Astrocyte (in vitro differentiated cells and primary cell): Measurements from ENCODE around the gene ATRAID.

ENCODE experiments used
- EZH2 ChIP-seq: IDR thresholded peaks from 2 replicates; pipeline ENCODE4 v1.6.1; 2012; ENCODE audit warnings: mild to moderate bottlenecking, low read length, inconsistent platforms; ENCODE audit not compliant: insufficient read depth
- TF ChIP-seq, protein P1 (sequence below): IDR thresholded peaks from 2 replicates; pipeline ENCODE4 v1.5.1; 2011; ENCODE audit warnings: low read depth, mild to moderate bottlenecking, inconsistent platforms, low read length, moderate library complexity; ENCODE audit not compliant: insufficient read depth

DNA sequence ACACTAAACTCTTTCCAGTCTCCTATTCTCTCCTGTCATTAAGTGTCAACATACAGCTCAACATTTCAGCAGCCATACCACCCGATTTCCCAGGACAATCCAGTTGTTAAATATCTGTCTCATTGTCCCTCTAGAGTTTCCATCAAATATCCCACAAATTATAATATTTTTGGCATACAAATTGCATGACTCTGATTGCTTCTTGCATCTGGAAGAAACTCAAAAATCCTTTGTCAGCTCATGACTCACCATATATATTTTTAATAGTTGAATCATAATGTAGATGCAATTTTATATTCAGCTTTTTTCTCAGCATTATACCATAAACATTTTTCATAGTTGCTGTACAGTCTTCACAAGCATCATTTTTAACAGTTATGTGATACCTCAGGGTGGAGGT is 43.8 kb downstream of the ATRAID start:
- TF ChIP-seq, protein P1, sequence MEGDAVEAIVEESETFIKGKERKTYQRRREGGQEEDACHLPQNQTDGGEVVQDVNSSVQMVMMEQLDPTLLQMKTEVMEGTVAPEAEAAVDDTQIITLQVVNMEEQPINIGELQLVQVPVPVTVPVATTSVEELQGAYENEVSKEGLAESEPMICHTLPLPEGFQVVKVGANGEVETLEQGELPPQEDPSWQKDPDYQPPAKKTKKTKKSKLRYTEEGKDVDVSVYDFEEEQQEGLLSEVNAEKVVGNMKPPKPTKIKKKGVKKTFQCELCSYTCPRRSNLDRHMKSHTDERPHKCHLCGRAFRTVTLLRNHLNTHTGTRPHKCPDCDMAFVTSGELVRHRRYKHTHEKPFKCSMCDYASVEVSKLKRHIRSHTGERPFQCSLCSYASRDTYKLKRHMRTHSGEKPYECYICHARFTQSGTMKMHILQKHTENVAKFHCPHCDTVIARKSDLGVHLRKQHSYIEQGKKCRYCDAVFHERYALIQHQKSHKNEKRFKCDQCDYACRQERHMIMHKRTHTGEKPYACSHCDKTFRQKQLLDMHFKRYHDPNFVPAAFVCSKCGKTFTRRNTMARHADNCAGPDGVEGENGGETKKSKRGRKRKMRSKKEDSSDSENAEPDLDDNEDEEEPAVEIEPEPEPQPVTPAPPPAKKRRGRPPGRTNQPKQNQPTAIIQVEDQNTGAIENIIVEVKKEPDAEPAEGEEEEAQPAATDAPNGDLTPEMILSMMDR = no peak
- no peak for TF ChIP-seq EZH2
